Measurements from ENCODE around the gene KRTAP4-12.
"Not testable (repeated sequence)": the region's sequence is repeated elsewhere in the genome, so short reads cannot be mapped to it uniquely, and the experiment has no call there.

The KRTAP4-12 gene

DNA sequence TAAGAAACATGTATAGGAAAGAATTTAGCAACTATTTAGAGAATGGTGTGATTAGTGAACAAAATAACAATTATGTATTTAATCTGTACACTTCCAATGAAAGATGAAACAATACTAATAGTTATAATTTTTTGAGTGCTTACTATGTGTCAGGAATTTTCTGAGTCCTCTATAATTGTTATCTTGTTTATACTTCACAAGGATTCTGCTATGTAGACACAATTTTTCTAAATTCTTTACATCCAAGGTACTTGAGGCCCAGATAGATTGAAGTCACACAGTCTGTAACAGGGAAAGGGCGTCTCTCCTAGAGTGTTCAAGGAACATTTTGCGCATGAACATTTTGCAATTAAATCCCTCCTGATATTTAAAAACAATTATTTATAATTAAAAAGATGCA lies 1.1 kb upstream of the KRTAP4-12 start:
- DNase-seq (ENCODE audit: low spot score), result no peak

DNA sequence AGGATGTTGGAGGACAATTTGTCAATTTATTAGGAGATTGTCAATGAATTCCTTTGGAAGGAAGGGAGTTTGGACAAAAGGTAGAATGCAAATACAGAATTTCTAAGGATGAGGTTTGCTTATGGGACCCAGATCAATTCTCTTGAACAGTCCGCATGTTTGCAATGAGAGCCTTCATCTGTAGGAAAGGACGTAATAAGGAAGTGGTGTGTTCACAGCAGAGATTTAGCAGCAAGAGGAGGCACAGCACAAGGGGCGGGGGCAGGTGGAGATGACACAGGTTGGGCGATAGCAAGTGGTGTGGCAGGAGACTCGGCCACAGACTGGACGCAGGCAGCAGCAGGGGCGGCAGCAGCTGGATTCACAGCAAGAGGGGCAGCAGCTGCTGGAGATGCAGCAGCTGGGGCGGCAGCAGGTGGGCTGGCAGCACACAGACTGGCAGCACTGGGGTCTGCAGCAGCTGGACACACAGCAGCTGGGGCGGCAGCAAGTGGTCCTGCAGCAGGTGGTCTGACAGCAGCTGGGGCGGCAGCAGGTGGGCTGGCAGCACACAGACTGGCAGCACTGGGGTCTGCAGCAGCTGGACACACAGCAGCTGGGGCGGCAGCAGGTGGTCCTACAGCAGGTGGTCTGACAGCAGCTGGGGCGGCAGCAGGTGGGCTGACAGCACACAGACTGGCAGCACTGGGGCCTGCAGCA lies 541 bp downstream of the KRTAP4-12 start:
- DNase-seq (ENCODE audit: low spot score), result not testable (repeated sequence)

- no peak for DNase-seq (ENCODE audit: low spot score)
Observed at GRCh38 chr17:41121742-41122141, 2.2 kb downstream of the KRTAP4-12 start.

GRCh38 chr17:41119696-41120690 lies 4.0 kb downstream of the KRTAP4-12 start:
- not testable (repeated sequence) for DNase-seq (ENCODE audit: low spot score)

GRCh38 chr17:41118721-41119120 lies 5.3 kb downstream of the KRTAP4-12 start:
- no peak for DNase-seq (ENCODE audit: low spot score)

- not testable (repeated sequence) for DNase-seq (ENCODE audit: low spot score)
Observed at GRCh38 chr17:41117846-41118386, 6.1 kb downstream of the KRTAP4-12 start, which contains the start of gene KRTAP4-11. Gene KRTAP4-11 (minus strand): TSS chr17:41118373. CDS start chr17:41118315, 58 bp downstream.

GRCh38 chr17:41116297-41116696 lies 7.7 kb downstream of the KRTAP4-12 start:
- DNase-seq (ENCODE audit: low spot score), result no peak

DNA sequence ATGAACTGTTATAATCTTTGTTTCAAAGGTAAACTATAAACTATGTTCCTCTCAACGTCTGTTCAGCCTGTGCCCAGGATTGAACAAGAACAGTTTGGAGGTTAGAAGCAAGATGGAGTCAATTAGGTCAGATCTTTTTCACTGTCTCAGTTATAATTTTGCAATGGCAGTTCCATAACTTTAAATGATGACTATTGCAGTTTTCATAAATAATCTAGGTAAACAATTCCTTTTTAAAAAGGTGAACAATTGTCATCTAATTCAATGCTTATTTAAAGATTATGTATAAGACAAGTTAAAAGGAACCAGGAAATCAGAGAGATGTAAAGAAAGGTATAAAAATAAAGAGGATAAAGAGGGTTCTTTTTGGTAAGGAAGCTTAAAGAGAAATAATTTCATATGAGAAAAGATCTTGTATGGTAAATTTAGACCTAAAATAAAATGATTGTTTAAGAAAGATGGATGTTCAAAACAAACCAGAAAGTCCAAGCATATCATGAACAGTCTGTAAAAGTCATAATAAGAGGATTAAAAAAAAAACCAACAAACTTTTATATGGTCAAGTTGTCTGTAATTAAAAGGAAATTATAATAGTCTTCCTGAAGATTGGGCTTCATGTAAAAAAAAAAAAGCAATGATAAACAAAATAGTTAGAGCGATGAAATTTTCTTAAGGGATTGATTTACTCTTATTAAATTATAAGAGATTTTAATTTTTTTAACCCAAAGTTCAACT lies 12.7 kb downstream of the KRTAP4-12 start:
- no peak for DNase-seq (ENCODE audit: low spot score)

GRCh38 chr17:41108728-41109386 lies 15.1 kb downstream of the KRTAP4-12 start:
- not testable (repeated sequence) for DNase-seq (ENCODE audit: low spot score)

GRCh38 chr17:41107941-41108450 lies 16.0 kb downstream of the KRTAP4-12 start:
- no peak for DNase-seq (ENCODE audit: low spot score)

DNA sequence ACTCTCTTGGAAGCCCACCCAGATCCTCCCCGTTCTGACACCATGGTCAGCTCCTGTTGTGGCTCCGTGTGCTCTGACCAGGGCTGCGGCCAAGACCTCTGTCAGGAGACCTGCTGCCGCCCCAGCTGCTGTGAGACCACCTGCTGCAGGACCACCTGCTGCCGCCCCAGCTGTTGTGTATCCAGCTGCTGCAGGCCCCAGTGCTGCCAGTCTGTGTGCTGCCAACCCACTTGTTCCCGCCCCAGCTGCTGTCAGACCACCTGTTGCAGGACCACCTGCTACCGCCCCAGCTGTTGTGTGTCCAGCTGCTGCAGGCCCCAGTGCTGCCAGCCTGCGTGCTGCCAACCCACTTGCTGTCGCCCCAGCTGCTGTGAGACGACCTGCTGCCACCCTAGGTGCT lies 18.6 kb downstream of the KRTAP4-12 start, which contains the start of gene KRTAP4-9:
Gene KRTAP4-9, plus strand, starts transcription at position 43 of the 400 bp plus-strand sequence. Its CDS starts 0 bp downstream, at position 43.
- DNase-seq (ENCODE audit: low spot score), result not testable (repeated sequence)

GRCh38 chr17:41104386-41105038 lies 19.5 kb downstream of the KRTAP4-12 start:
- not testable (repeated sequence) for DNase-seq (ENCODE audit: low spot score)

DNA sequence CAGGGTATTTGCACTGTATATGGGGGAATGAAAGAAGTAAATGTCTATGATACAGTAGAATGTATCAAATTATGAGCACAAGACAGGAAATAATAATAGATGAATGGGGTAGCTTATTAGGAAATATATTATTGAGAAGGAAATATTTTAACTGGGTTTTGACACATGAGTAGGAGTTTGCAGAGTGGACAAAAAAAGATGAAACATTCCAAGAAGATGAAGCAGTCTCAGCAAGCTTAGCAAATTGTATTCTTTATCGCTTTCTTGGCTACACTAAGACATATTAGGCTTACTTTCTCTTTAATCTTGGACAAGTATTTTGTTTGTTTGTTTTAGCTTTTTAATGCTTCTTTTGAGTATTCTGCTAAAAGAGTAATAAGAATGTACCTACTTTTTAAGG lies 20.1 kb downstream of the KRTAP4-12 start:
- no peak for DNase-seq (ENCODE audit: low spot score)

DNA sequence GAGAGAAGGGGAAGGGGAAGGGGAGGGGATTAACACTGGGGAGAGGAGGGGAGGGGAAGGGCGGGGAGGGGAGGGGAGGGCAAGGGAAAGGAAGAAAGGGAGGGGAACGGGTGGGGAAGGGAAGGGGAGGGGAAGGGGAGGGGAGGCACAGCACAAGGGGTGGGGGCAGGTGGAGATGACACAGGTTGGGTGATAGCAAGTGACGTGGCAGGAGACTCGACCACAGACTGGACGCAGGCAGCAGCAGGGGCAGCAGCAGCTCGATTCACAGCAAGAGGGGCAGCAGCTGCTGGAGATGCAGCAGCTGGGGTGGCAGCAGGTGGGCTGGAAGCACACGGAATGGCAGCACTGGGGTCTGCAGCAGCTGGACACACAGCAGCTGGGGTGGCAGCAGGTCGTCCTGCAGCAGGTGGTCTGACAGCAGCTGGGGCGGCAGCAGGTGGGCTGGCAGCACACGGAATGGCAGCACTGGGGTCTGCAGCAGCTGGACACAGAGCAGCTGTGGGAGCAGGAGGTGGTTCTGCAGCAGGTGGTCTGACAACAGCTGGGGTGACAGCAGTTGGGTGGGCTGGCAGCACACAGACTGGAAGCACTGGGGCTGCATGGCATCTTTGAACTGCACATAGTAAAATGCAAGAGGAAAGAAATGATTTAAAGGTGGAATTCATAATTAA lies 22.3 kb downstream of the KRTAP4-12 start, which contains the start of gene KRTAP4-16:
Gene KRTAP4-16, minus strand, starts transcription at position 624 of the 674 bp plus-strand sequence. Its CDS starts 0 bp downstream, at position 624.
- no peak for DNase-seq (ENCODE audit: low spot score)

DNA sequence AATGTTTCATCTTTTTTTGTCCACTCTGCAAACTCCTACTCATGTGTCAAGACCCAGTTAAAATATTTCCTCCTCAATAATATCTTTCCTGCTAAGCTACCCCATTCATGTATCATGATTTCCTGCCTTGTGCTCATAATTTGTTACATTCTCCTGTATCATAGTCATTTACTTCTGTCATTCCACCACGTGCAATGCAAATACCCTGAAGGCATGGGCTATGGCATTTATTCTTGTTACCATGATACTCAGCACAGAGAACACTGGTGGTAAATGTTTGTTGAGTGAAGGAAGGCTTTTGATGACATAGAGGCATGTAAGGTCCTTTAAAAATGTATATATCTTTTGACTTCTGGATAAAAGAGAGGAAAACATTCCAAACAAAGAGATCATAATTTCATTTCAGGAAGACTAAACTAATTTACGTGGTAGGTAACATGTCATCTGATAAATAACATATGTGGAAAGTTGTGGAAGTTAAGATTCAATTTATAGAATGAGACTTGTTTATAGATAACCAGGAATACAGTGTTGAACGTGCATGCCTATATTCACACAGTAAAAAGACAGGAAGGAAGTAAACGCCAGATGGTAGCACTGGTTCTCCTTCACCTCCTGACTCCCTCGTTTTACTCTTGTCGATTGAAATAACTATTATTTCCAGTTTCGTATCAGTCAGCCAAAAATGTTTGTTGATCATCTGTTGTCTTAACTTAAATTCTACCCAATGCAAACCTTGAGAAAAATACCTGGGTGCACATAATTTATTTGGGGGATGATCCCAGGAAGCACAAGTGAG lies 24.1 kb downstream of the KRTAP4-12 start:
- not testable (repeated sequence) for DNase-seq (ENCODE audit: low spot score)

- peak; percentile 7 for DNase-seq (ENCODE audit: low spot score)
Observed at GRCh38 chr17:41098481-41098880, 25.5 kb downstream of the KRTAP4-12 start.

DNA sequence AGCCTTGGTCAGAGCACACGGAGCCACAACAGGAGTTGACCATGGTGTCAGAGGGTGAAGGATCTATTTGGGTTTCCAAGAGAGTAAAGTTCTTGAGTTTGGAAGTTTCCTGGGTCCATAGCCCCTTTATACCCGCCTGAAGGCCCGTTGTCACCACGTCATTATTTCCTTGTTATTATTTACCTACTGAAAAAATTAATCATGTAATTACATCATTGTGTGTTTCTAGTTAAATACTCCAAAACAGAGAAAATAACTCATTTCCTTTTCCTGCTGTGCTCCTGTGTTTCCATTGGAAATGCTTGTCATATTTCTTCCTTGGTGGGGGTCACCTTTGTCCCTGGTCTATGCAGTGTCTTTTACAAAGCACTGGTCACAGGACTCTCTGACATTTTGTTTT lies 25.9 kb downstream of the KRTAP4-12 start, which contains the start of gene KRTAP4-8:
Gene KRTAP4-8, minus strand, starts transcription at position 101 of the 400 bp plus-strand sequence. Its CDS starts 58 bp downstream, at position 43.
- no peak for DNase-seq (ENCODE audit: low spot score)

- DNase-seq (ENCODE audit: low spot score), result no peak
Observed at GRCh38 chr17:41096055-41096454, 27.9 kb downstream of the KRTAP4-12 start.

Data from hepatic stellate cell (primary cell).